HG02943 (cell line): Measurements from ENCODE around the gene GLI3.

Experiments
- ATAC-seq: cut with Tn5 transposase; IDR thresholded peaks from one replicate; pipeline ENCODE4 v1.9.1; 2021; ENCODE audit warnings: mild to moderate bottlenecking, low read depth, moderate library complexity; ENCODE audit not compliant: unreplicated experiment

The GLI3 gene

DNA sequence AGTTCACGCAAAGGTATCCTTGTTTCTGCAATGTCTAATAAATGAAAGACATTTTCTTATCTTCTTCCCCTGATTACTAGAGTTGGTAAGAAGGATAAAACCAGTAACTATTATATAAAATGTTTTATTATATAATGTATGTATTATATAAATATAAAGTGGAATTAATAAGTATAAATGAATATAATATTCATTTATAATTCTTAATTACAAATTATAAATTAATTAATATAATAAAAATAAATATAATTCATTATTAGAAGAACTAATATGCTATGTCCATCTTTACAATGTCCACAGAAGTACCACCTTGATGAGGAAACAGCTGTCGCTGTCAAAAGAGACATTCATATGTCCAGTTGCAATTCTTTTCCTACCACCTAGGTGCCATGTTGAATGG is 177.7 kb downstream of the GLI3 start:
- no peak for ATAC-seq

DNA sequence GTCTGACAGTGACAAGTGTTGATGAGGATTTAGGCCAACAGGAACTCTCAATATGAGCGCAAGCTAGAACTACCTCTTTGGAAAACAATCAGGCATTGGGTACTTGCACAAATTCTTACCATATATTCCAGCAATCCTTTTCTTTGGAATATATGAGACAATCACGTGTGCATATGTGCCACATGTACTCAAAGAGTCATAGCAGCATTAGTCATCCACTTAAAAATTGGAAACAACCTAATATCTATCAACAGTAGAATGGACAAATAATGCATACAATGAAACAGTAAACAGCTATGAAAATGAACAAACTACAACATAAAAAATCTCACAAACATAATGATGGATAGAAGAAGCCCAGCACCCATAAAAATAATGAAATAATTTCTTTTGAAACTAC is 179.7 kb downstream of the GLI3 start:
- no peak for ATAC-seq

DNA sequence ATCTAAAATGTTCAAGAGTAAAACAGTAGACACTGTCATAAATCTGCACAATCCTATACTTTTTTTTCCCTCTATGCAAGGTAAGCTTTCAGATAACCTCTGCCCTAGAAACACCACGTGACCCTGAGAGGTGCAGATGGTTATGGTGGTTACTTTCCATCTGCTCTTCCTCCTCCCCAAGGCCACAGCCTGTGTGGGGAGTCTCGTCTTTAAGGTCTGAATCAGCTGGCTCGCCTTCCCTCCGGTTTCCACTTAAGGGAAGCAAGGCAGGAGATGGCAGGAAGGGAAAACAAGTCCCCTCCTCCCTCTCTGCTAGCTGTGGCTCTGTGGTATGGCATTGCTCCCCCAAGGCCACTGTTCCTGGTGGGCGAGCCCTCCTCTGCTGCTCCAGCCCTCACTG is 181.8 kb downstream of the GLI3 start:
- ATAC-seq, result no peak

DNA sequence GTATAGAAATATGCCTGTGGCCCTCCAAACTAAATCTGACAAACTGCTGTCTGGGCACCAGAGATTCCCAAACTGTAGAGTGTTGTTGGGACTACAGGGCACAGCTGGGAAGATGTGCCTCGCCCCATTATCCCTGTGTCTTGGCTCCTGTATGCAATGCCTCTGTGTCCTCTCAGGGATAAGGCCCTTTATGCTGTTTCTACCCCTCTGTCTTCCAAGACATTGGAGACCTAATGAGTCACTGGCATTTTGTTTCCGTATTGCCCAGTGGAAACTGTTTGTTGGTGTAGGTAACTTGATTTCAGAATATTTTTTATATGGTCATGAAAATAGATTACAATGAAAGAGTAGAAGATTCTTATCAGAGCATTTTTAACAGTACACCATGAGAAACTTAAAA is 183.2 kb downstream of the GLI3 start:
- ATAC-seq, result no peak

DNA sequence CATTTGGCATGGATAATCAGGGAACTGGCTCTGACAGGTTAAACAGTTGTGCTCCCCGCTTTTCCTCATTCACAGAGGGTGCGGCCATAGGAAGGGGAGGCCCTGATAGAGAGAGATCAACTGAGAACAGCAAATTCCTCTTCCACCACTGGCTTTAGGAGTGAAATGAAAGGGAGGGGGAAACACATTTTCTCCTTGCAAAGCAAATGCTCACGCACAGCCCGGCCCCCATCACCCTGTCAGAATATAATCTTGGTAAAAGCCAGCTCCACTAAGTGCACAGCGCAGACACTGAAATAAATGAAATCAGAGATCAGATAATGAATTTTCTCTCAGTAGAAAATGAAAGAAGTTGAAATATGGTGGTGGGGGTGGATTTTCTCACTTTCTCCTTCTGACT is 187.2 kb downstream of the GLI3 start:
- no peak for ATAC-seq

DNA sequence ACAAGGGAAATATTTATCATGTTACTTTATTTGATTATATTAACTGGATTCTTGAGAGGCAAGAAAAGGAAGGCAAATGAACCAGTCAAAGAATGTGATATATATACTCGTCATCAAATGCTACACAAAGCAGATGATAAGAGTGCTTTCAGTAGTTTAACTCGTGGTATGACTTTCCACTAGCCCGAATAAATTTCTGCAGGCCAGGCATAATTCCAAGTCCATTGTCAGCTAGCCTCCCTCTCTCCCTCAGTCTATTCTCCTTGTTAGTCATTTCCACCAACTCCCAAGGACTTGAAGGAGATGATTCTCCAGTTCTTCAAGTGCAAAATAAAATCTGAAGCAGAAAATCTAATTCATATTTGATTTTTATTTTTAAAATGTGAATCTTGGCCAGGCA is 190.5 kb downstream of the GLI3 start:
- no peak for ATAC-seq

DNA sequence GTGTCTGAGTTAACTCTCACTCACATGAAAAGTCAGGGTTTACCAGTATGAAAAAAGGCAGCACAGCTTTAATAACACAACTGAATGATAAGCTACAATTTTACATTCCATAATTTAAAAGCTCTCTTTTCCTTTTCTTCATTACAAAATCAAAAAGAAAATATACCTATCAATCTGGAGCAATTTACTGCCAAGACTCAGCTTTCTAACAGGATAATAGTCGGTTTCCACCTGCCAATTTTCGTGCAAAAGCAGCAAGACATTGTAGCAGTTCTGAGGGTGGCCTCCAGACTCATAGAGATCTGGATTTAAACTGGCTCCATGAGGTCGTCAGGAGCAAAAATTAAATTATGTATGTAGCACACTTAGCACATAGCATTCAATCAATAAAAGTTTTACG is 191.0 kb downstream of the GLI3 start:
- no peak for ATAC-seq

DNA sequence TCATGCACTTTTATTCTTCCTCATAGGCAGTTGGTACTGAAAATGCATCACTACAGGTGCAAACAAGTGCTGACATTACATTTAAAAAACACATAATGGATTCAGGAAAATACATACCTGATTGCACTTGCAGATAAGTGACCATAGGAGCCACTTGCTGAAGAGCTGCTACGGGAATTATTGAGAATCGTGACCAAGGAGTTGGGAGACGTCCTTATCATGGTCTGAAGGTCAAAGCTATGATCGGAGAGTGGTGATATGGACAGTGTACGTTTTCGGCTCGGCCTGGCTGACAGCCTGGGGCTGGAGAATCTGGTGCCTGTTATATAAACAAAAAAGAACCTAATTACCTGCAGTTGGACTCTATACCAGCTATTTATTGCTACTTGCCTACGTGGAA is 197.1 kb downstream of the GLI3 start:
- no peak for ATAC-seq

DNA sequence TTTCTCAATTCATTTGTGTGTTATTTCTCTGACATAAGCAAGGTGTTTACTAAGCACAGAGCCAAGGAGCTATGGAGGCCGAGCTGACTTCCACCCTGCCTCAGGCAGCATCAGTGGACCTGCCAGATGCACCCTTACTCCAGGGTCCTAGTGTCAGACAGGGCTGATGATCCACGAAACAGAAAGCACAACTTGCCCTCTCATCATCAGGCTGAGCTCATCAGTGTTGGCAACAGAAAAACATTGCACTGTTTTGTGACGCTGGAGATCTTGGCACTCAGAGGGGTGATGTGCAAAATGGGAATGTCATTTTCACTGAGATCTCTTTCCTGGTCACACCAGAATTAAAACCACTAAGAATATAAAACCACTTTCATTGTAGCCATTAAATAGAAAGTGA is 201.8 kb downstream of the GLI3 start:
- ATAC-seq, result no peak

DNA sequence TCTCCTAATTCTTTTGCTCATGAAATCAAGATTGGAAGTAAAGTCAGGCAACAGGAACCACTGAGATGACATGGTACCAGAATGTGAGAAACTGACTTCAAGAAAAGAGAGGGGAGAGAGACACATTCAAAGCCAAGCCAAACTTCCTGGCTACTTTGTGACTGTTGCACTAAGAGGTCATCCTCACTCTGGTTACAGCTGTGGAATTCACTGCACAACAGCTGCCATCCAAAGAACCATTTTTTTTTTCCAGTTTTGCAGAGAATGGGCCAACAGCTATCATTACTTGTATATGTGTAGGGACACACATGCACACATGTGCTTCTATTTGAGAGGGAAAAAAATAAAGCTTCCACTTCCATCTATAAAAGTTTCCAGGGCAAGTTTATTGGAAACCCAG is 203.5 kb downstream of the GLI3 start:
- ATAC-seq, result no peak

DNA sequence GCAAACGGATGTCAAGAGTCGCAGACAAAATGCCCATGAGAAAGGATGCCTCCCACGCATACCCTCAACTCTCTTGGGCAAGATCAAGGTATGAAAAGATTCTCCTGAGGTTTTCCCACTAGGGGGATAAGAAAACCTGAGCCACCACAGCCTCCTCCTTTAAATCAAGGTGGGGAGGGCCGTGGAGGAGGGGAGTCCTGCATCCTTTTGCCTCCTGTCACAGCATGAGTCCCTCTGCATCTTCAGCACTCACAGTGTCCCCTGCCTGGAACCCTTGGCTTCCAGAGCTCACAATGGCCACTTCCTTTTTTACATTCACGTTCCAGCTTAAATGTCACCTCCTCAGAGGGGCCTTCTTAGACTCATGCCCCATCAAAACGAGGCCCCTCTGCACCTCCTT is 207.6 kb downstream of the GLI3 start:
- no peak for ATAC-seq

DNA sequence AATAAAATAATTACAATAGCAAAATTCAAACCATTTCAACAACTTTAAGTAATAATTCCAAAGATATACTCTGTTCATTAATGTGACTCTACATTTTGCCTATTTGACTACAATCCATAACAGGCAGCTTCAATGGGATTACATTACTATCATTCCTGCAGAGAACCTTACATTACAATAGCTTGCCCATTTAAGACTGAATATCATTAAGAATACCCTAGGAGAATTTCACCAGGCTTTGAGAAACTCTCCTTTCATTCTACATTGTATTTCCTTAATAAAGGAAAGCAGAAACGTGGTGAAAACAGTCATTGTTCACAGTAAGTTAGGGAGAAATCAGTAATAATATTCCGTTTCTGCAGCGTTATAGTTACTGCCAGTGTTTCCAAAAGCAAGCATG is 209.5 kb downstream of the GLI3 start:
- ATAC-seq, result no peak

DNA sequence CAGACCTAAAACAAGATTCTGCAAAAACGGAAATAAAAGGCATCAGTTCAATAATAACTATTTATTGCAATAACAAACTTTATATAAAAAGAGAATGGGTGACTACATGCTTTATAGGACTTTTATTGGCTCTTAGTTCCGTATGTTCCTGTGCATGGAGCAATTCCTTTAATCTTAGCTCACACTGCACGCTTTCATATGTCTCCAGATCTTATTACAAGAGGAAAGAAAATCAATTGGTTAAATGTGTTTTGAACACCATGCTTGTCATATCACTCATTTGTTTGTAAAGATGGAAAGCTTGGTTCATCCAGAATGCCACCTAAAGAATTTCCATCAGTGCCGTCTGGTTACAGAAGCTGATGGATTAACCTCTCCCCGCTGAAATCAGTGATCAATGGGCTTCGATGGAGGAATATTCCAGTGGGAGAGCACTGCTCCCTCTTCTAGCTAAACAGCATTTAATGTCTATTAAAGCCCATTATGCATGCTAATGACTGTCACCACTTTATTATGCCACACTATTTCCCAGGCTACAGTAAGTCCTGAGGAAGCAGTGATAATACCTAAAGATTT is 210.3 kb downstream of the GLI3 start:
- no peak for ATAC-seq

DNA sequence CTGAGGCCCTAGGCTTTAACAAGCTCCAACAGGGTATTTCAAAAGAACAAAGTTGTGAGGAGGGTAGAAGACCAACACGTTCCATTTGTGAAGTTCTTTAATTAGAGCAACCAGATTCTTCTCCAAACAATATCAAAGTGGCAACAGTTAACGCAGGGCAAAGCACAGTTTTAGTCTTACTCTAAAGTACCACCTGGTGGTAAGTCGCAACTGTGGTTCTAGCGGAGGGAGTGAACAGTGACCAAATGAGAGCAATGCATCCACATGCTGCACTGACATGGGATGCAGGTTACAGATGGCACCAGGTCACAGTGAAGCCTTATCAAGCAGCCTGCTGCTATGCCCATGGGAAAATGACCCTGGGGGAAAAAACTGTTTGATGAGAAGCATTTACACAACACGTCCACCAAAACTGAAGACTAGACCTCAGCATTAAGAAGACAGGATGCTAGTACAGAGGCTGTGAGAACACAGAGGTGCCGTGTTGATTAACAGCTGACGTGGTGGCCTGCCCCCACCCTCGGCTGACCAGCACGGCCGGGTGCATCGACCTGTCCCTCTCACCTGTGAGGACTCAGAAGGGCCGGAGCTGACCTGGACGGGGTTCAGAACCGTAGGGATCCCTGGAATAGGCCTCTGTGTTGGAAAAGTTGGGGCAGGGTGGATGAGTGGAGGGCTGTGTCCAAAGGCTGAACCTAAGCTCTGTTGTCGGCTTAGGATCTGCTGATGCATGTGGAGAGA is 211.2 kb downstream of the GLI3 start:
- ATAC-seq, result no peak

DNA sequence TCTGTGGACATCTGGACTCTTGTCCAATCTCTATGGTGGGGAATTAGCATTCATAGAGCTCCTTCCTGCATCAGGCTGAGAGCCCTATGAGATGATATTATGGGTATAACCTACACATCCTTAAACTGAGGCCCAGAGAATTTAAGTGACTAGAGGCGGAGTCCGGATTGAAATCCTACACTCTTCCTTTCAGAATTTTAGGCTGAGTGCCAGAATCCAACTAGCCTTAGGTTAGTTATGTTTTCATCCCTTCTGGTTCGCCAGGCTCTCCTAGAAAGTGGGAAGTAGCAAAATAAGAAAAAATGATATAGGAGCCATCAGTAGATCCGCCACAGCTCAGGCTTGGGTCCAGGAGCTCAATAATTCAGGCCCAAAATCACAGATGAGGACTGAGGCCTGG is 212.5 kb downstream of the GLI3 start:
- ATAC-seq, result no peak

DNA sequence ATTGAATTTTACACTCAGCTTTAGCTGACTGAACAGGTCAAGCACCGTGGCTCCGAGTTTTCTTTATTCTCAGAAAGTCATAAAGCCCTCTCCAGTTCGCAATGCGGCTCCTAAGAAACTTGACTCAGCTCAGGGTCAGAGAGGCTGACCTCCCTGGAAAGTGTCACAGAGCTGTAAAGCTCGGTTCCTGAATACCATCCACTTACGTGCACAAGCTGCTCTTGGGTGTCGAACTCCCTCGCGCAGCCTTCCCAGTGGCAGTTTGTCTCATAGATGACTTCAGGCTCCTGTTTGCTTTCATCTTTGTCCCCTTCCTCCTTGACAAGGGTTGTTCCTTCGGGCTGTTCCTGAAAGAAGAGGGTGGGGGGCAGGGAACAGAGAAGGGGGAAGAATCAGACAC is 213.7 kb downstream of the GLI3 start:
- no peak for ATAC-seq

DNA sequence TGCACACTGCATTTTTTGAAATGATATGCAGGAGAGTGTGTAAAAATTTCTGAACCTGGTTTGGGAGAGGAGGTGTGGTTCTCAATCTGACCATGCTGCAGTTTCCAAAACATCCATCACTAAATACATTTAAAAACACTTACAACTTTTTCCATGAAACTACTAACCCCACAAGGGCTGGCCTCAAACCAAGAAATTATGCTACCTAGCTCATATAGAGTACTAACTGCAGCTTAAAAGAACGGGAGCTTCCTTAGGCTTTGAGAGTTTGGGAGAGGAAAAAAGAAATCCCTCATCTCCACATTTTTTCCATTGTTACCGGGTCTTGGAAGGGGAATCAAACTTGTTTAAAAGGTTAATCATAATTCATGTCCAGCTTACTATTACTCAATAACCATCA is 214.2 kb downstream of the GLI3 start:
- no peak for ATAC-seq

DNA sequence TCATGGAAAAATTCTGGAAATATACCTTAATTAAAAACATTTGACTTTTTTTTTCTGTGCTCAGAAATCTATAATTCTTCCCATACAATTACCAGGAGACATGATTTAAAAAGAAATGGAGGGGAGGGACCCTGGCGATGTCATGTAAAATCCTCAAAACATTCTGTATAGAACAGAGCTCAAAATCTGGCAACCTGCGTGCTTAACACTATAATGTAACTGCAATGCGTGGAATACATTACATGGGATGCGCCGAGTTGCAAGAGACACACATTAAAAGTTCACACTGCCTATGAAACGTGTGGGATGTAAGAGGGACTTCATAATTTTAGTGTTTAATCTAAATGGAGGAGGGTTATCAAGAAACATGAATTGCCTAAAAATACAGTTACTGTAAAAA is 215.0 kb downstream of the GLI3 start:
- ATAC-seq, result no peak

DNA sequence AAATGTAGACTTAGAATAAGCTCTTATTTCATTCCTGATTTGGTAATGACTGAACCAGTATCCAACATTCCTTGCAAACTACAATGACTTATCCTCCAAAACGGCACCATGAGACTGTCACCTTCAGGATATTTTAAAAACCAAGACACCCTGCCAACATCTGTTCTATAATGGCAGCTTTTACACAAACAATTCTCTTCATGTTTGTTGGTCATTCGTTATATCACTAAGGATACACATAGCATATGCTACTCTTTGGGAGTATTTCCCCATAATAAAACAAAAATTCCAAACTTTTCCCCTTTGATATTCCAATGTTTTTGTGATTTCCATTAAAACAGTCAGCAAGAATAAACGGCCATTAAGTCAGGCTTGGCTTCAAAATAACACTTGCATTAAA is 215.4 kb downstream of the GLI3 start:
- no peak for ATAC-seq

DNA sequence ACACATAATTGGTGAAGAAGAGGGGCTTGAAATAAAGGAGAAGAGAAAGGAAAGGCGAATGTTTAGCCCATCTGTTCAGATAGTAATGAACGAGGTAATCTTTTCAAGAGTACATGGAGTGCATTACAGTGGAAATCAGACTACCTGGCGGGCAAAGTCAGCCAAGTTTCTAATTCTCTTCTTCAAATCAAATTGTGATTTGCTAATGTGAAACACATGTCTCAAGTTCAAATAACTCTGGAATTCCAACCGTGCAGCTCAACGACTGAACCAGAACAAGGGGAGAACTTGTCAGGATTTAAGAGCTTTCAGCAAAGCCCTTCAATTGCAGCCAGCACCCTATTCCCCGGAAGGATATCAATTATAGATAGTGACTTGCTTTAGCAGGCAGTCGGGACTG is 216.9 kb downstream of the GLI3 start:
- ATAC-seq, result no peak

DNA sequence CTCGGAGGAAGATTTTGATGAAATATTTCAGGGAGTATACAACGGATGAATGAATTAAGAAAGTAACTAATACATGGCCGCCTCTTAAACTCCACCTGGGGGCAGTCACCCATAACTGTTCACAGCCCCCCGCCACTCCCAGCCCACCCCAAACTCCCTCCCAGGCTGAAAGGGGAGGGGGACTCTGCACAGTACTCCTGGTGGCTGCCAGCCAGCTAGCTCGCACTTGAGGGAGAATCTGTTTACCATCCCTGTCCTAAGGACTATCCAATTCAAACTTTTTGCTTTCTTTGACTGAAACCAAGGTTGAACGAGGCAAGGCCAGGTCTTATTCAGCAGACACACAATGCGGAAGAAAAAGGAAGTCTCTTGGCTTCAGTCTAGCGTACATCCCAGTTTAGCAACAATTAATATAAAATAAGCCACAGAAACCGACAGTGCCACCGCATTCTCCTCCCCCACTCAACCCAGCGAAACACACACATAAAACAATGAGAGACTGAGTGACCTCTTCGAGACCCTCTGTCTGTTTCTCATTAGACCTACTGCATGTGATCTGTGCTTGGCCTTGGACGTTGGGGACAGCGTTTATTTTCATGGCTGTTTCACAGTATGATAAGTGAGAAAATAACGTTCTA is 219.5 kb downstream of the GLI3 start:
- no peak for ATAC-seq

DNA sequence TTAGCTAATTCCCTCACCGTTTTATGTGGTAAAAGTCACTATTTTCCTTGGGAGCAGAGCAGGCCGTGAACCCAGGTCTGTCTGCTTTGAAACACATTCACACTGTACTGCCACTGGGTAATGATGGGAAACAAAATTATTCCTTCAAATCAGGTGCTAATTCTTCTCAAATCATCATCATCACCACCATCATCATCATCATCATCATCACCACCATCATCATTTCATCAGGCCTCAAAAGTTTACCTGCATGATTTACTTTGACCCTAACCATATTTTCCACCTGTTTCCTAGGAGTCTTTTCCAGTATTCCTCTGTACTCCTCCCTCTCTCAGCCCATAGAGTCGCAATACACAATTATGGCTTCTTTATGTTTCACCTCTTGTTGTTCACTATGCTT is 220.5 kb downstream of the GLI3 start:
- no peak for ATAC-seq
